ENCODE data around the gene HOOK2.

DNA sequence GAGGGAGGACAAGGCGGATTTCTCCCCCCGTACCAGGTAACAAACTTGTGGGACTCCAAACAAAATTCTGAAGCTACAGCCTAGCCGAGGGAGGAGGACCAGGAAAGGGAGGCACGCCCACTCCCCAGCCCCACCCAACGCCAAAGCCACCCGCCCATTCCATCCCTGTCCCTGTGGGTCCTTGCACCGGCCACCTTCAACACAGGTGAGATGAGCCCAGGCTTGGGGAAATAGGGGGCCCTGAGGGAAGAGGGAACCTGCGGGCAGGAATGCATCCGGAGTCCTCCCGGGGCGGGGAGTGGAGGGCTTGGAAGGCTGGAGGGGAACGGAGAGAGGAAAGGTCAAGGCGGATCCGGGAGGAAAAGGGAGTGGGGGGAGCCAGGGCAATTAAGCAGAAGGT lies 23.7 kb downstream of the HOOK2 start, which contains the start of gene BEST2:
- TF ChIP-seq POLR2A (IDR thresholded peaks at IDR 0.05), result no peak
- no peak for TF ChIP-seq CTCF (IDR thresholded peaks at IDR 0.05)
- no peak for TF ChIP-seq POLR2AphosphoS5 (IDR thresholded peaks at IDR 0.05)
- TF ChIP-seq EP300 (IDR thresholded peaks at IDR 0.05), result no peak

All from suprapubic skin (tissue), 4 donors.